ENCODE measurements around the gene AMBRA1.

DNA sequence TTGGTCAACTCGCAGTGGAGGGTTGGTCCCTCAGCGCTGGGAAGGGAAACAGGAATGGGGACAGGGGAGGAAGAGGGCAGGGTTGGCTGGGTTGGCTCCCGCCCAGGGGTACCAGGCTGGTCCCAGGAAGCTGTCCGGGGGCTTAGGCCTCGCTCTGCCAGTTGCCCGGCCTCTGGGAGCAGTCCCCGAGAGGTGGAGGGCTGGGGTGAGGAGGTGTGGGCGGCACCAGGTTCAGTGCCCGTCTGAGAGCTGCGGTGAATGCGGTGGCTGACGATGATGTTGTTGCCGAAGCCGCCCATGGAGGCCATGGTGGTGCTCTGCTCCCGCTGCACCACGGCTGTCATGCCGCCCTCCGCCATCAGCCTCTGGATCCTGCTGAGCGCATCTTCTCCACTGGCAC, 196.3 kb downstream of the AMBRA1 start:
- no peak for TF ChIP-seq POLR2A (IDR thresholded peaks at IDR 0.05)
- TF ChIP-seq, protein P1, sequence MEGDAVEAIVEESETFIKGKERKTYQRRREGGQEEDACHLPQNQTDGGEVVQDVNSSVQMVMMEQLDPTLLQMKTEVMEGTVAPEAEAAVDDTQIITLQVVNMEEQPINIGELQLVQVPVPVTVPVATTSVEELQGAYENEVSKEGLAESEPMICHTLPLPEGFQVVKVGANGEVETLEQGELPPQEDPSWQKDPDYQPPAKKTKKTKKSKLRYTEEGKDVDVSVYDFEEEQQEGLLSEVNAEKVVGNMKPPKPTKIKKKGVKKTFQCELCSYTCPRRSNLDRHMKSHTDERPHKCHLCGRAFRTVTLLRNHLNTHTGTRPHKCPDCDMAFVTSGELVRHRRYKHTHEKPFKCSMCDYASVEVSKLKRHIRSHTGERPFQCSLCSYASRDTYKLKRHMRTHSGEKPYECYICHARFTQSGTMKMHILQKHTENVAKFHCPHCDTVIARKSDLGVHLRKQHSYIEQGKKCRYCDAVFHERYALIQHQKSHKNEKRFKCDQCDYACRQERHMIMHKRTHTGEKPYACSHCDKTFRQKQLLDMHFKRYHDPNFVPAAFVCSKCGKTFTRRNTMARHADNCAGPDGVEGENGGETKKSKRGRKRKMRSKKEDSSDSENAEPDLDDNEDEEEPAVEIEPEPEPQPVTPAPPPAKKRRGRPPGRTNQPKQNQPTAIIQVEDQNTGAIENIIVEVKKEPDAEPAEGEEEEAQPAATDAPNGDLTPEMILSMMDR (IDR thresholded peaks at IDR 0.05) = no peak
